Lung (tissue), 12 donors: ENCODE measurements around the gene CNOT2. TPM values are rescaled to one million over a fixed set of nuclear protein-coding genes. Genes with fewer than 3 reads are reported as not detected.
"Not testable (repeated sequence)": the region's sequence is repeated elsewhere in the genome, so short reads cannot be mapped to it uniquely, and the experiment has no call there.

Experiments used
- ATAC-seq: fragments of 200-7000 bp; cut with Tn5 transposase; one replicate; pipeline ENCODE4 v1.9.1; 2020; ENCODE audit warnings: moderate number of reproducible peaks; ENCODE audit not compliant: insufficient read depth, low FRiP score
- DNase-seq, 3 donors: peaks; one replicate each; pipeline ENCODE4 v3.0.0-alpha.2; 2013 to 2017
- H3K27ac ChIP-seq, 2 donors: one replicate each; pipeline ENCODE4 v1.5.1; 2013; ENCODE audit warnings: mild to moderate bottlenecking in 2 of 2, moderate library complexity in 2 of 2, control low read depth in 1 of 2, inconsistent platforms in 1 of 2, low read depth in 1 of 2, low read length in 1 of 2
- H3K27me3 ChIP-seq, 3 donors: one replicate each; pipeline ENCODE4 v1.5.1; 2013; ENCODE audit warnings: low read length in 2 of 3; ENCODE audit not compliant: control insufficient read depth in 3 of 3, insufficient read depth in 3 of 3
- H3K36me3 ChIP-seq, 4 donors: one replicate each; pipeline ENCODE4 v1.5.1; 2013; ENCODE audit warnings: low read length in 4 of 4, mild to moderate bottlenecking in 1 of 4, moderate library complexity in 1 of 4; ENCODE audit not compliant: control insufficient read depth in 4 of 4, insufficient read depth in 4 of 4
- H3K4me1 ChIP-seq, 5 donors: one replicate each; pipeline ENCODE4 v1.5.1; 2013; ENCODE audit warnings: low read length in 5 of 5, mild to moderate bottlenecking in 2 of 5, moderate library complexity in 1 of 5; ENCODE audit not compliant: control insufficient read depth in 5 of 5, insufficient read depth in 5 of 5
- H3K4me3 ChIP-seq: one replicate; pipeline ENCODE4 v1.5.1; 2013; ENCODE audit warnings: mild to moderate bottlenecking, control low read depth, moderate library complexity
- H3K9ac ChIP-seq, 2 donors: one replicate each; pipeline ENCODE4 v1.5.1; 2013; ENCODE audit warnings: low read length in 2 of 2, control low read depth in 1 of 2; ENCODE audit not compliant: insufficient read depth in 1 of 2
- H3K9me3 ChIP-seq, 4 donors: one replicate each; pipeline ENCODE4 v1.5.1; 2013; ENCODE audit warnings: low read length in 3 of 4, mild to moderate bottlenecking in 1 of 4, moderate library complexity in 1 of 4; ENCODE audit not compliant: control insufficient read depth in 4 of 4, insufficient read depth in 3 of 4
- CTCF ChIP-seq: IDR thresholded peaks from 2 replicates; pipeline ENCODE4 v1.5.1; 2012; ENCODE audit warnings: mild to moderate bottlenecking; ENCODE audit errors: control extremely low read depth, extremely low read depth
- WGBS, 2 donors: extraction: QIAGEN DNeasy Blood & Tissue Kit; methylation state at CpG; one replicate each; pipeline ENCODE4 v1.1.7; 2013; 5-methylcytosine and 5-hydroxymethylcytosine counted together
- polyA plus RNA-seq, 2 donors: library from polyadenylated mRNA; stranded (reverse); fragments of 200-250 nt; gene quantifications; one replicate each; pipeline ENCODE4 v1.2.1, GENCODE V29; 2013
- total RNA-seq, 2 donors: library from RNA; depleted of rRNA in 1 of 2; stranded (reverse); fragments of >200 nt in 1 of 2; gene quantifications; one replicate each; pipeline ENCODE4 v1.2.1, GENCODE V29; 2014 to 2021
- donor health status: control.
- donor health status: control.
- donor health status: Bipolar disorder and iron deficiency.
- donor health status: healthy.
- donor health status: DM: yes; HTN: yes; CAD: no.

CNOT2 gene
- total and polyA plus RNA-seq, 4 donors, result 21.9 to 243 (median 40.3) TPM

- DNase-seq (no peak), ATAC-seq (no peak)
- no peak overlapping the region for H3K4me3 ChIP-seq
- 89 to 94% methylated on average over 3 of the region's 3 CpGs for WGBS, 2 donors
- H3K27ac ChIP-seq, result no peak overlapping the region
- no peaks in the 10 kb centered on the region for H3K9me3 ChIP-seq
- TF ChIP-seq CTCF, result no peak
- no peaks in the 10 kb centered on the region for H3K27me3 ChIP-seq
- H3K36me3 ChIP-seq, result peaks cover 0 to 4% (median under 1%) of the 10 kb centered on the region in 4 donors
- H3K9ac ChIP-seq, result no peak overlapping the region
- peaks cover 0 to 5% (median 0%) of the 10 kb centered on the region in 5 donors for H3K4me1 ChIP-seq
Measured at GRCh38 chr12:70292017-70292776, 49.0 kb downstream of the CNOT2 start.

- H3K9me3 ChIP-seq, H3K27me3 ChIP-seq, H3K4me3 ChIP-seq, H3K36me3 ChIP-seq, H3K27ac ChIP-seq, H3K4me1 ChIP-seq, DNase-seq, H3K9ac ChIP-seq, ATAC-seq: not testable (repeated sequence)
- 84 to 90% methylated on average over 24 to 25 of the region's 25 CpGs for WGBS, 2 donors
Measured at GRCh38 chr12:70304684-70305555, 61.7 kb downstream of the CNOT2 start.

GRCh38 chr12:70305794-70306193 lies 62.6 kb downstream of the CNOT2 start:
- no peaks in the 10 kb centered on the region for H3K27me3 ChIP-seq
- no peak for ATAC-seq
- no peak for DNase-seq
- WGBS, 2 donors, result 93 to 97% methylated on average over 5 of the region's 5 CpGs
- no peak for TF ChIP-seq CTCF
- peaks cover 0 to 3% (median under 1%) of the 10 kb centered on the region in 4 donors for H3K36me3 ChIP-seq
- H3K9ac ChIP-seq, result no peak overlapping the region
- H3K27ac ChIP-seq, result no peak overlapping the region
- H3K4me1 ChIP-seq, result no peaks in the 10 kb centered on the region
- H3K4me3 ChIP-seq, result no peak overlapping the region
- H3K9me3 ChIP-seq, result no peaks in the 10 kb centered on the region

- H3K27ac ChIP-seq, result no peak overlapping the region
- no peak overlapping the region for H3K4me3 ChIP-seq
- H3K4me1 ChIP-seq, result no peaks in the 10 kb centered on the region
- H3K36me3 ChIP-seq, result peaks cover 0 to 5% (median 2%) of the 10 kb centered on the region in 4 donors
- H3K9ac ChIP-seq, result no peak overlapping the region
- 84 to 90% methylated on average over 3 of the region's 3 CpGs for WGBS, 2 donors
- no peak for DNase-seq
- no peak for TF ChIP-seq CTCF
- H3K9me3 ChIP-seq, result no peaks in the 10 kb centered on the region
- H3K27me3 ChIP-seq, result no peaks in the 10 kb centered on the region
- ATAC-seq, result no peak
Measured at GRCh38 chr12:70306676-70307075, 63.4 kb downstream of the CNOT2 start.
